MV-4-11 (cell line): ENCODE measurements around the gene IDNK.
A peak's percentile ranks its signal among the peaks of the same experiment; 100 is the strongest.

Experiments
- DNase-seq: peaks from one replicate; lab custom pipeline; 2025; lab: John Stamatoyannopoulos, UW

Gene IDNK

GRCh38 chr9:83633676-83634075 is 10.7 kb downstream of the IDNK start:
- no peak for DNase-seq

GRCh38 chr9:83636813-83637212 is 13.9 kb downstream of the IDNK start:
- DNase-seq, result no peak

- no peak for DNase-seq
Measured at GRCh38 chr9:83637389-83637788, 14.4 kb downstream of the IDNK start.

GRCh38 chr9:83639266-83639665 is 16.3 kb downstream of the IDNK start:
- no peak for DNase-seq

GRCh38 chr9:83642793-83643192 is 19.9 kb downstream of the IDNK start:
- DNase-seq, result no peak

GRCh38 chr9:83646500-83647239 is 23.7 kb downstream of the IDNK start:
- DNase-seq, result no peak

- peak; percentile 16 for DNase-seq
Measured at GRCh38 chr9:83649080-83649479, 26.1 kb downstream of the IDNK start.

GRCh38 chr9:83649515-83649914 is 26.6 kb downstream of the IDNK start:
- DNase-seq, result no peak

- DNase-seq, result peak; percentile 84
Measured at GRCh38 chr9:83651558-83651957, 28.6 kb downstream of the IDNK start.

- DNase-seq, result no peak
Measured at GRCh38 chr9:83652433-83652832, 29.5 kb downstream of the IDNK start.

GRCh38 chr9:83655433-83655832 is 32.5 kb downstream of the IDNK start:
- peak; percentile 21 for DNase-seq

- DNase-seq, result peak; percentile 8
Measured at GRCh38 chr9:83656032-83656680, 33.2 kb downstream of the IDNK start.

GRCh38 chr9:83656952-83657351 is 34.0 kb downstream of the IDNK start:
- DNase-seq, result no peak

GRCh38 chr9:83662933-83663332 is 40.0 kb downstream of the IDNK start:
- no peak for DNase-seq

- peak; percentile 91 for DNase-seq
Measured at GRCh38 chr9:83665580-83666200, 42.7 kb downstream of the IDNK start.

GRCh38 chr9:83669067-83669466 is 46.1 kb downstream of the IDNK start:
- DNase-seq, result no peak

- DNase-seq, result peak; percentile 30
Measured at GRCh38 chr9:83670381-83670780, 47.4 kb downstream of the IDNK start.

GRCh38 chr9:83671451-83671850 is 48.5 kb downstream of the IDNK start:
- DNase-seq, result no peak

GRCh38 chr9:83675466-83675865 is 52.5 kb downstream of the IDNK start:
- DNase-seq, result no peak

GRCh38 chr9:83677596-83677995 is 54.7 kb downstream of the IDNK start:
- no peak for DNase-seq

- no peak for DNase-seq
Measured at GRCh38 chr9:83680233-83680632, 57.3 kb downstream of the IDNK start.

- no peak for DNase-seq
Measured at GRCh38 chr9:83681490-83681889, 58.5 kb downstream of the IDNK start.

GRCh38 chr9:83688921-83689320 is 66.0 kb downstream of the IDNK start:
- DNase-seq, result no peak
